Muscle layer of duodenum (tissue), 2 donors: ENCODE results near the gene TRAPPC8.
A peak's percentile ranks its signal among the peaks of the same experiment; 100 is the strongest.

Experiments
- H3K27ac ChIP-seq: one replicate; pipeline ENCODE4 v1.7.0; 2013; ENCODE audit warnings: mild to moderate bottlenecking, low read length
- H3K27me3 ChIP-seq: one replicate; pipeline ENCODE4 v1.7.0; 2013; ENCODE audit warnings: low read depth, mild to moderate bottlenecking, control low read depth, low read length
- H3K36me3 ChIP-seq, 2 donors: one replicate each; pipeline ENCODE4 v1.7.0; 2013; ENCODE audit warnings: low read length in 2 of 2, control low read depth in 1 of 2, mild to moderate bottlenecking in 1 of 2; ENCODE audit not compliant: insufficient read depth in 2 of 2, control insufficient read depth in 1 of 2
- H3K4me1 ChIP-seq, 2 donors: one replicate each; pipeline ENCODE4 v1.7.0; 2013; ENCODE audit warnings: low read length in 2 of 2, mild to moderate bottlenecking in 2 of 2, control low read depth in 1 of 2, moderate library complexity in 1 of 2; ENCODE audit not compliant: insufficient read depth in 2 of 2, control insufficient read depth in 1 of 2
- H3K4me3 ChIP-seq, 2 donors: one replicate each; pipeline ENCODE4 v1.7.0; 2013; ENCODE audit warnings: low read length in 2 of 2, low read depth in 1 of 2, mild to moderate bottlenecking in 1 of 2
- H3K9me3 ChIP-seq, 2 donors: one replicate each; pipeline ENCODE4 v1.7.0; 2013; ENCODE audit warnings: low read length in 2 of 2, control low read depth in 1 of 2, mild to moderate bottlenecking in 1 of 2; ENCODE audit not compliant: control insufficient read depth in 1 of 2
- donor health status: healthy.

Gene TRAPPC8, protein sequence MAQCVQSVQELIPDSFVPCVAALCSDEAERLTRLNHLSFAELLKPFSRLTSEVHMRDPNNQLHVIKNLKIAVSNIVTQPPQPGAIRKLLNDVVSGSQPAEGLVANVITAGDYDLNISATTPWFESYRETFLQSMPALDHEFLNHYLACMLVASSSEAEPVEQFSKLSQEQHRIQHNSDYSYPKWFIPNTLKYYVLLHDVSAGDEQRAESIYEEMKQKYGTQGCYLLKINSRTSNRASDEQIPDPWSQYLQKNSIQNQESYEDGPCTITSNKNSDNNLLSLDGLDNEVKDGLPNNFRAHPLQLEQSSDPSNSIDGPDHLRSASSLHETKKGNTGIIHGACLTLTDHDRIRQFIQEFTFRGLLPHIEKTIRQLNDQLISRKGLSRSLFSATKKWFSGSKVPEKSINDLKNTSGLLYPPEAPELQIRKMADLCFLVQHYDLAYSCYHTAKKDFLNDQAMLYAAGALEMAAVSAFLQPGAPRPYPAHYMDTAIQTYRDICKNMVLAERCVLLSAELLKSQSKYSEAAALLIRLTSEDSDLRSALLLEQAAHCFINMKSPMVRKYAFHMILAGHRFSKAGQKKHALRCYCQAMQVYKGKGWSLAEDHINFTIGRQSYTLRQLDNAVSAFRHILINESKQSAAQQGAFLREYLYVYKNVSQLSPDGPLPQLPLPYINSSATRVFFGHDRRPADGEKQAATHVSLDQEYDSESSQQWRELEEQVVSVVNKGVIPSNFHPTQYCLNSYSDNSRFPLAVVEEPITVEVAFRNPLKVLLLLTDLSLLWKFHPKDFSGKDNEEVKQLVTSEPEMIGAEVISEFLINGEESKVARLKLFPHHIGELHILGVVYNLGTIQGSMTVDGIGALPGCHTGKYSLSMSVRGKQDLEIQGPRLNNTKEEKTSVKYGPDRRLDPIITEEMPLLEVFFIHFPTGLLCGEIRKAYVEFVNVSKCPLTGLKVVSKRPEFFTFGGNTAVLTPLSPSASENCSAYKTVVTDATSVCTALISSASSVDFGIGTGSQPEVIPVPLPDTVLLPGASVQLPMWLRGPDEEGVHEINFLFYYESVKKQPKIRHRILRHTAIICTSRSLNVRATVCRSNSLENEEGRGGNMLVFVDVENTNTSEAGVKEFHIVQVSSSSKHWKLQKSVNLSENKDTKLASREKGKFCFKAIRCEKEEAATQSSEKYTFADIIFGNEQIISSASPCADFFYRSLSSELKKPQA (N-terminal part only)

DNA sequence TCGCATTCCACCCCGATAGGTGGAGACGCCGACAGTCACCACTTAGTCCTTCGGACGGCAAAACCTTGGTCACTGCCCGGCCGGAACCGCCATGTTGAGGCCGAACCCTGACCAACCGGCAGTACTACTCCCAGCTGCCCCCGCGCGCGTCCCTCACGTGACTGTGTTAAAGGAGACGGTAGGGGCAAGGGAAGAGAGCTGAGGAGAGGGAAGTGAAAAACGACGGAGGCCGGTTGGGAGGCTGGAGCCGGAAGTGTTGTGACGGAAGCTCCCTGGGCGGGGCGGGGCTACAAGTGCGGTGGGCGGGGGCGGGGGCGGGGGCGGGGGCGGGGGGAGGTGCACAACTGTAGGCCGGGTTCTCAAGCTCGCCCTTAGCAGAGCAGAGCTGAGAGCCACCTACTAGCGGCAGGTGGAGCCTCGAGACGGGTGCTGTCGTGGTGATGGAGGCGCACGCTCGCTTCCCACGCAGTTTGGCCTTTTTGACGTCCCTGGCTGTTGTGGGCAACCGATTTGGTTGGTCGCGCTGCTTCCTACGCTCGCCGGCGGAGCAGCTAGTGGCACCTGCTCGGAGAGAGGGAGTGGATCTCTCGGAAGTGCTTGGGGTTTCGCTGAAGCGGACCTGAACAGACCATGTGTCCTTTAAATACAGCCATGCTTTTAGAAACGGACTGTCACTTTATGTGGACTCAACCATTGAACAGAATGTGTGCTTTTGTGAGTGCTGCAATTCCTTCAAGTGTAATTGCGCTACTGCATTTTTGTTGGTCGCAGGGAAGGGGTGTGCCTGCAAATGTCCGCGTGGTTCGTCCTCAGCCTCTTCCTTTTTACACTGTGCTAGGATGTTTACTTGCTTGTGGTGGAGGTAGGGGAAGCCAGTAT is at the start of gene TRAPPC8:
Gene TRAPPC8, minus strand, starts transcription at position 130 of the 879 bp plus-strand sequence. CDS start 364 bp downstream, outside the sequence.
- Histone ChIP-seq H3K4me1 (peaks cover 9 to 30% of the 10 kb centered on the region in 2 donors), H3K4me3 (peak within 1 kb of the TSS; percentile 91 to 99), H3K27me3 (no peaks in the 10 kb centered on the region), H3K9me3 (no peaks in the 10 kb centered on the region), H3K27ac (peak within 1 kb of the TSS; percentile 87), H3K36me3 (peaks cover 0 to 5% of the 10 kb centered on the region in 2 donors)

DNA sequence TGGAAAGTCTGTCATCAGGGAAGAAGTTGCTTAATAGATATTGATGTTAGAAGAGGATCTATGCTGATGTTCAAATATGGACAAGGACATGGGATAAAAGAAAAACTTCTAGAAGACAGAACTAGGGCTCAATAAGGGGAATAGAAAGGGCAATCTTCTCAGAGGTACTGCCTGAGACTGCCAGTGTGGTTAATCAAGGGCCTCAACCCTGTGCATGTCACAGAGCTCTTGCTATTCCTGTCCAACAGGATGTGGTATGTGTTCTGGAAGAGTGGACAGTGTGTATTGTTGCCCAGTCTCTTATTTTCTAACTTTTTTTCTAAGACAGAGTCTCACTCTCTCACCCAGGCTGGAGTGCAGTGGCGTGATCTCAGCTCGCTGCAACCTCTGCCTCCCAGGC is 47.9 kb upstream of the TRAPPC8 start:
- Histone ChIP-seq H3K36me3 (no peaks in the 10 kb centered on the region), H3K27me3 (no peaks in the 10 kb centered on the region), H3K27ac (no peak overlapping the region), H3K4me3 (no peak overlapping the region), H3K4me1 (no peaks in the 10 kb centered on the region), H3K9me3 (no peaks in the 10 kb centered on the region)

DNA sequence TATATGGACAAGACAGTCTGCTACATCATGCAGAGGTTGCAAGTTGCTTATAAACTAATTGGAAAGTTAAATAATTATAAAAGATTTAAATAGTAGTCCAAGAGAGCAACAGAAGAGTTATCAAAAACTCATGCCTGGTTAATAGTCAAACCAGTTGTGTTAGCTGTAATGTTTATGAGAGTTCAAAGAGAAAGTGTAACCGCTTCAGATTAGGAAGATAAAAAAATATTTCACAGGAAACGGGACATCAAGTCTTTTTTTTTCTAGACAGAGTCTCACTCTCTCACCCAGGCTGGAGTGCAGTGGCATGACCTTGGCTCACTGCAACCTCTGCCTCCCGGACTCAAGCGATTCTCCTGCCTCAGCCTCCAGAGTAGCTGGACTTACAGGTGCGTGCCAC is 41.0 kb upstream of the TRAPPC8 start:
- H3K4me3 ChIP-seq = no peak overlapping the region
- no peaks in the 10 kb centered on the region for H3K27me3 ChIP-seq
- no peaks in the 10 kb centered on the region for H3K4me1 ChIP-seq
- H3K27ac ChIP-seq = peak overlapping the region; percentile 45
- no peaks in the 10 kb centered on the region for H3K9me3 ChIP-seq
- H3K36me3 ChIP-seq = no peaks in the 10 kb centered on the region

DNA sequence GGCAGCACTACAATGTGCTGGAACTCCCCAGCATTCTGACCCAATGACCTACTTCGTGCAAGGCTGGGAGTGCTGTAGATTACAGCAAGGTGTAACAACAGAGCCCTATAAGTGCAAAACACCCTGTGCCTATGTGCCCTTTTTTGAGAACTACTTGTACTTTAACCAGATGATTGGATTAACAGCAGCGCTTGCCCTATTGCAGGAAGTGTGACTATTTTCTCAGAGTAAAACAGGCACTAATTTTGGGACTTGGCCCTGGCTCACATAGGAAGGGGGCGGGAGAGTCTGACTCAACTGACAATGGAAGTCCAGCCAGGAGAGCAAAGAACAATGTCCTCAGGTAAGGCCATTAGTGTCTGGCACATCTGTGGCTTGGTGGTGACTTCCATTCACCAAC is 40.1 kb upstream of the TRAPPC8 start:
- Histone ChIP-seq H3K9me3 (peaks cover 0 to 10% of the 10 kb centered on the region in 2 donors), H3K27me3 (no peaks in the 10 kb centered on the region), H3K27ac (peak overlapping the region; percentile 45)

DNA sequence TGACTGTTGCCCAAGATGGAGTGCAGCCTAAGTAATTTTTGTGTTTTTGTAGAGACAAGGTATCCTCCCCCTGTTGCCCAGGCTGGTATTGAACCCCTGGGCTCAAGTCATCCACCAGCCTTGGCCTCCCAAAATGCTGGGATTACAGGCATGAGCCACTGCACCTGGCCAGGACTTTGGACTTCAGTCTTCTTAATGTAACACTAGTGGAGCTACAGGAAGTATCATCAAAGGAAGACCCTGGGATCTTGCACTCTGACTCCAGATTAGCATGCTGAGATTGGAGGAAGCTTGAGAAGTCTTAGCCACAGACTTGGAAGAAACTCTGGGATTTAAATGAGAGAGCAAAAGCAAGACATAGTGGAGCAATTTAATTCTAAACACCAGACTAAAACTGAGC is 37.9 kb upstream of the TRAPPC8 start:
- Histone ChIP-seq H3K9me3 (peaks cover 0 to 13% of the 10 kb centered on the region in 2 donors), H3K4me1 (no peaks in the 10 kb centered on the region), H3K27me3 (no peaks in the 10 kb centered on the region), H3K4me3 (no peak overlapping the region), H3K27ac (no peak overlapping the region), H3K36me3 (no peaks in the 10 kb centered on the region)

More for the DNA sequence above, 40.1 kb upstream of the TRAPPC8 start:
- no peak overlapping the region for H3K4me3 ChIP-seq
- H3K4me1 ChIP-seq = no peaks in the 10 kb centered on the region
- no peaks in the 10 kb centered on the region for H3K36me3 ChIP-seq

DNA sequence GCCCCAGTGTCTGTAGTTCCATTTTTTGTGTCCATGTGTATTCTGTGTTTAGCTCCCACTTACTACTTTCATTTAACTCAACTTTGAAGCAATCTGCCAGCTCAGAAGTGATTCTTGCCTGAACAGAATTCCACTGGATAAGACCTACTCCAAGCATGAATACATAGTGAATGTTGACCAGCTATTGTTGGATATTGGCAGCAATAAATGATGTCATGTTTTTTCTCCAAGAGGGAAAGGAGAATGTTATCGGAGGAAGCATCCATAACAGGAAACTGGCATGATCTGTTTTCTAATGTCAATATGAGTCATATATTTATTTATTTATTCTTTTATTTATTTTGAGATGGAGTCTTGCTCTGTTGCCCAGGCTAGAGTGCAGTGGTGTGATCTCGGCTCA is 36.8 kb upstream of the TRAPPC8 start:
- H3K27ac ChIP-seq = no peak overlapping the region

DNA sequence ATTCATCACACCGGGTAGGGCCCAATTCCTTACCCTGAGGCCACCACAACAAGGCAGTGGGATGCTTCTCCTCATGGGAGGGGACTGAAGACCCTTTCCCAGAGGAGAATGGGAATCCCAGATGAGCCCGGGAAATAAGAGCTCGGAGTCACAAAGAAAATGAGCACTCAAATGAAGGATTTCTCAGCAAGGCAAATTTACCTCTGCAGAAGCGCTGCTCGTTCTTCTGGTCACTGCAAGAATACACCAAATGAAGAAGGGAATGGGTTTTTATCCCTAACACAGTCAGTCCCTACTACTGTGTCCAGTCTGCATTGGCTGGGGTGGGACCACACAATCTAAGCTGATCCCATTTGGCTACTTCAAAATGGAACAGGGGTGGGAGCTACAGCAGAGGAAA is 35.7 kb upstream of the TRAPPC8 start:
- no peaks in the 10 kb centered on the region for H3K36me3 ChIP-seq
- peaks cover 0 to 25% of the 10 kb centered on the region in 2 donors for H3K9me3 ChIP-seq

More for the DNA sequence above, 36.8 kb upstream of the TRAPPC8 start:
- Histone ChIP-seq H3K4me1 (no peaks in the 10 kb centered on the region), H3K4me3 (no peak overlapping the region), H3K27me3 (no peaks in the 10 kb centered on the region), H3K9me3 (peaks cover 0 to 14% of the 10 kb centered on the region in 2 donors), H3K36me3 (no peaks in the 10 kb centered on the region)

DNA sequence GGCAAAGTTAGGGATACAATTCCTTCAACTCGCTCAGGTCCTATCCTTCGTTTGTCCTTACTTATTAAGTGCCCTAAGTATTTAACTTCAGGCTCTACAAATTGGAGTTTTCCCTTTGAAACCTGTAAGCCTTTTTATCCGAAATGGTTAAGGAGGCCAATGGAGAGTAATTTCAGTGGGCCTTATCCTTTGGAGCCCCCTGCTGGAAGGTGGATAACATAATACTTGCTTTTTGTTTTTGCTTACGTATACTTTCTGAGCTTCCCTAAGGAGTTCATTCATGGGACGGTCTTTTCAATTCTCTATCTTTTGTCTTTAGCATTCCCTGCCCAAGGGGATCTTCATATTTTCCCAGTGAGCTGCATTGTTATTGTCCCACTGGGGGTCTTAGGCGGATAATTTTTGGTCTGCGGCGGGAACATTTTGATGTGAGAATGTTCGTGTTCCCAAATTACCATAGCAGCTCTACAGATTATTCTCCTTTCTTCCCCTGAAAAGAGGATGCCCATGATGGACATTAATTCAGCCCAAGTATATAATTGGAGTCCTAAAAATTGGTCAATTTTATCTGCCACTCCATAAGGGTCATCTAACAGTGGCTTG is 34.4 kb upstream of the TRAPPC8 start:
- Histone ChIP-seq H3K9me3 (peaks cover 0 to 29% of the 10 kb centered on the region in 2 donors), H3K4me3 (no peak overlapping the region), H3K27me3 (no peaks in the 10 kb centered on the region), H3K4me1 (no peaks in the 10 kb centered on the region), H3K27ac (no peak overlapping the region), H3K36me3 (no peaks in the 10 kb centered on the region)

More for the DNA sequence above, 35.7 kb upstream of the TRAPPC8 start:
- H3K4me3 ChIP-seq = no peak overlapping the region
- no peak overlapping the region for H3K27ac ChIP-seq
- no peaks in the 10 kb centered on the region for H3K4me1 ChIP-seq
- H3K27me3 ChIP-seq = no peaks in the 10 kb centered on the region

DNA sequence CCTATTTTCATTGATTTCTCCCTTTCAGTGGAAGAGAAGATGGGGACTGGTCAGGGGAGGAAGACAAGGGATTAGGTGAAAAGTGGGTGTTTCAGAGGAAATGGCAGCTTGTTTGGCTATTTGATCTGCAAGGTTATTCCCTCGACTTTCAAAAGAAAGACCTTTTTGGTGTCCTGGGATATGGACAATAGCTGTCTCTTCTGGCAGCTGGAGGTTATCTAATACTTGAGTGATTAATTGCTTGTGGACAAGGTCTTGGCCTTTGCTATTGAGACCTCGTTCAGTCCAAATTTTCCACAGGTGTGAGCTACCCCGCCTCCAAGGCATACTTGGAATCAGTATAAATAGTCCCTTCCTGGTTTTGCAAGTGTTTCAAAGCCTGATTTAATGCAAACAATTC is 33.3 kb upstream of the TRAPPC8 start:
- Histone ChIP-seq H3K9me3 (peaks cover 0 to 29% of the 10 kb centered on the region in 2 donors), H3K4me3 (no peak overlapping the region), H3K36me3 (no peaks in the 10 kb centered on the region), H3K27ac (no peak overlapping the region), H3K27me3 (no peaks in the 10 kb centered on the region), H3K4me1 (no peaks in the 10 kb centered on the region)

DNA sequence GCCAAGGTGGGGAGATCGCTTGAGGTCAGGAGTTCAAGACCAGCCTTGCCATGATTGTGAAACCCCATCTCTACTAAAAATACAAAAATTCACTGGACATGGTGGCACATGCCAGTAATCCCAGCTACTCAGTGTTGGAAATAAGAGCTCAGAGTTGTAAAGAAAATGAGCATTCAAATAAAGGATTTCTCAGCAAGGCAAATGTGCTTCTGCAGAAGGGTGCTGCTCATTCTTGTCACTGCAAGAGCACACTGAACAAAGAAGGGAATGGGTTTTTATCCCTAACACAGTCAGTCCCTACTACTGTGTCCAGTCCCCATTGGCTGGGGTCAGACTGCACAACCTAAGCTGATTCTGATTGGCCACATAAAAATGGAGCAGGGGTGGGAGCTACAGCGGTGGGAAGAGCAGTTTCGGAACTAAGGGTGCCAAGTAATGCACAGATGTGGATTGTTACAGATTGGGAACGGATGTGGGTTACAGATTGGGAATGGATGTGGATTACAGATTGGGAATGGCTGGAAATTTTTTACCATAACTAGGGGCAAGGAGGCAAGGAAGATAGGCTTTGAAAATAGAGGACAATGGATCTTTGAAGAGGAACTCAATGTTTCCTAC is 31.1 kb upstream of the TRAPPC8 start:
- Histone ChIP-seq H3K9me3 (peaks cover 0 to 29% of the 10 kb centered on the region in 2 donors), H3K27me3 (no peaks in the 10 kb centered on the region), H3K36me3 (no peaks in the 10 kb centered on the region)

More for the DNA sequence above, 31.1 kb upstream of the TRAPPC8 start:
- Histone ChIP-seq H3K27ac (no peak overlapping the region), H3K4me1 (no peaks in the 10 kb centered on the region), H3K4me3 (no peak overlapping the region)
